Loucy (cell line): Measurements from ENCODE around the gene UNC5C.

ENCODE experiments used
- H2AFZ ChIP-seq: fragments of 200-600 bp; sonication (generic); 2 replicates; pipeline ENCODE4 v1.6.0; 2016; ENCODE audit warnings: antibody characterized with exemption, mild to moderate bottlenecking, low read length, moderate library complexity
- H3F3A ChIP-seq: fragments of 200-600 bp; 2 replicates; pipeline ENCODE4 v1.6.0; 2016; ENCODE audit warnings: antibody characterized with exemption, low read depth, mild to moderate bottlenecking
- H3K27me3 ChIP-seq: fragments of 200-600 bp; sonication (generic); 2 replicates; pipeline ENCODE4 v1.6.1; 2014; ENCODE audit warnings: low read length, mild to moderate bottlenecking; ENCODE audit not compliant: insufficient read depth, poor library complexity, severe bottlenecking
- H3K36me3 ChIP-seq: fragments of 200-600 bp; sonication (generic); 2 replicates; pipeline ENCODE4 v1.6.1; 2016; ENCODE audit warnings: low read length; ENCODE audit not compliant: insufficient read depth
- H3K4me1 ChIP-seq: fragments of 200-600 bp; sonication (generic); 2 replicates; pipeline ENCODE4 v1.5.1; 2014; ENCODE audit warnings: low read length, mild to moderate bottlenecking; ENCODE audit not compliant: insufficient read depth, poor library complexity, severe bottlenecking
- H3K4me2 ChIP-seq: fragments of 200-600 bp; sonication (generic); 2 replicates; pipeline ENCODE4 v1.6.0; 2014; ENCODE audit warnings: antibody characterized with exemption, low read length, low read depth, mild to moderate bottlenecking; ENCODE audit not compliant: poor library complexity, severe bottlenecking
- H3K4me3 ChIP-seq: fragments of 200-600 bp; sonication (generic); 2 replicates; pipeline ENCODE4 v1.5.1; 2014; ENCODE audit warnings: low read length, mild to moderate bottlenecking, mixed read lengths; ENCODE audit not compliant: poor library complexity, severe bottlenecking
- H3K79me2 ChIP-seq: fragments of 200-600 bp; sonication (generic); 2 replicates; pipeline ENCODE4 v1.6.1; 2014; ENCODE audit warnings: low read length; ENCODE audit not compliant: insufficient read depth
- H3K9ac ChIP-seq: fragments of 200-600 bp; sonication (generic); 2 replicates; pipeline ENCODE4 v1.6.0; 2014; ENCODE audit warnings: mild to moderate bottlenecking, low read depth, low read length, moderate library complexity; ENCODE audit not compliant: poor library complexity, severe bottlenecking
- H3K9me2 ChIP-seq: fragments of 200-600 bp; sonication (generic); replicated peaks from 2 replicates; pipeline ENCODE4 v1.6.1; 2016; ENCODE audit warnings: low read depth, low read length, mixed read lengths
- H3K9me3 ChIP-seq: fragments of 200-600 bp; sonication (generic); 2 replicates; pipeline ENCODE4 v1.6.1; 2014; ENCODE audit warnings: mild to moderate bottlenecking, antibody characterized with exemption, low read length, low read depth; ENCODE audit not compliant: insufficient read depth
- H4K20me1 ChIP-seq: fragments of 200-600 bp; sonication (generic); 2 replicates; pipeline ENCODE4 v1.6.0; 2014; ENCODE audit warnings: antibody characterized with exemption, low read length, mild to moderate bottlenecking; ENCODE audit not compliant: insufficient read depth, poor library complexity, severe bottlenecking
- CTCF ChIP-seq: fragments of 200-600 bp; sonication (generic); conservative IDR thresholded peaks from 2 replicates; pipeline ENCODE4 v1.5.1; 2014; ENCODE audit warnings: mild to moderate bottlenecking, antibody characterized with exemption, low read length
- EZH2phosphoT487 ChIP-seq: fragments of 200-600 bp; IDR thresholded peaks from 2 replicates; pipeline ENCODE4 v1.6.1; 2018; ENCODE audit warnings: antibody characterized with exemption, mild to moderate bottlenecking, moderate library complexity, borderline replicate concordance

Gene UNC5C

GRCh38 chr4:95410387-95410977 is 138.3 kb downstream of the UNC5C start:
- Histone ChIP-seq H3K27me3 (no peaks in the 10 kb centered on the region), H3K79me2 (no peaks in the 10 kb centered on the region), H4K20me1 (no peaks in the 10 kb centered on the region), H3K9me3 (no peaks in the 10 kb centered on the region), H2AFZ (no peak overlapping the region; the same call in 1 of the 2 replicates), H3K4me2 (no peak overlapping the region), H3K4me1 (no peaks in the 10 kb centered on the region), H3K9me2 (no peaks in the 10 kb centered on the region), H3K9ac (no peak overlapping the region), H3F3A (no peaks in the 10 kb centered on the region), H3K36me3 (no peaks in the 10 kb centered on the region), H3K4me3 (no peak overlapping the region)
- TF ChIP-seq EZH2phosphoT487 (no peak), CTCF (no peak)

DNA sequence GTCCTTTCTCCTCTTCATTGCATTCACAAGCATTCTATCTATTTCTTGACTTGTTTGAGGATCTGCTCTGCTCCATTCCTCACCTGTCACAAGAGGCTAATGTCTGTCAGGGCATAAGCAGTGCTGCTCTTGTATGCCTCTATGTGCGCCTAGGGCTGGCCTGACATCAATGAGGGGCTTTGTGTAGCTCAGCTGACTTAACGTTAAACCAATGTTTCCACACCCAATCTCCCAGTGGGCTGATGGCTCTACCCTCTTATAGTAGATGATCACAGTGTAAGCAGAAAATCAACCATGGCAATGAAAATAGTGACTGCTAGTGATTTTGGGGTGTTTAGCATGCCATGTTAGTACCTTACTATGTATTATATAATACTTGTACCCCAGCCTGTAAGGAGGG is 139.0 kb downstream of the UNC5C start:
- Histone ChIP-seq H3K36me3 (no peaks in the 10 kb centered on the region), H3K4me1 (no peaks in the 10 kb centered on the region), H3K9ac (no peak overlapping the region), H3K27me3 (no peaks in the 10 kb centered on the region), H3F3A (no peaks in the 10 kb centered on the region), H3K9me3 (no peaks in the 10 kb centered on the region), H3K9me2 (no peaks in the 10 kb centered on the region), H3K4me3 (no peak overlapping the region), H4K20me1 (no peaks in the 10 kb centered on the region), H3K4me2 (no peak overlapping the region), H2AFZ (no peak overlapping the region), H3K79me2 (no peaks in the 10 kb centered on the region)
- TF ChIP-seq EZH2phosphoT487 (no peak), CTCF (no peak)

DNA sequence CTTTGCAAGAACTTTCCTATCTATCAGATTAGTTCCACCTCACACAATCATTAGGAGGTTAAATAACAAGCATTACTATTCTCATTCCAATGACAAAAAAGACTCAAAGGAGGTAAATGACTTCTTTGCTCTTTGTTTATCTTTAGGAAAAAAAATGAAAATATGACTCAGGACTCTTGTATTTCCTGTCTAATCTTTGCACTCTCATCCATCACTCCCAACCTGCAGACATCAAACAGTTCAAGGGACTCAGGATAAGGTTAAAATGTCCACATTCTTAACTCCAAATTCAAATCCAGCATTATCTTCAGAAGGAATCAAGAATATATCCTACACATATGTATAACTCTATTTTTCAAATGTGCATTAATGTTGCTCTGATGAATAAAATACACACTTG is 139.6 kb downstream of the UNC5C start:
- no peaks in the 10 kb centered on the region for H3K4me1 ChIP-seq
- H3K36me3 ChIP-seq = no peaks in the 10 kb centered on the region
- no peaks in the 10 kb centered on the region for H3K9me3 ChIP-seq
- TF ChIP-seq EZH2phosphoT487 (no peak), CTCF (no peak)
- H3K4me3 ChIP-seq = no peak overlapping the region
- H3K9me2 ChIP-seq = no peaks in the 10 kb centered on the region
- H4K20me1 ChIP-seq = no peaks in the 10 kb centered on the region
- H3F3A ChIP-seq = no peaks in the 10 kb centered on the region
- H3K27me3 ChIP-seq = no peaks in the 10 kb centered on the region
- H3K9ac ChIP-seq = no peak overlapping the region
- no peak overlapping the region for H2AFZ ChIP-seq
- H3K79me2 ChIP-seq = no peaks in the 10 kb centered on the region
- no peak overlapping the region for H3K4me2 ChIP-seq
